ENCODE data around the gene ATPAF2.

Gene ATPAF2

GRCh38 chr17:18038149-18038850 is 668 bp downstream of the ATPAF2 start:
- peak; percentile 49 for DNase-seq

GRCh38 chr17:18037486-18037885 is 1.5 kb downstream of the ATPAF2 start:
- DNase-seq, result no peak

GRCh38 chr17:18035704-18036103 is 3.3 kb downstream of the ATPAF2 start:
- no peak for DNase-seq

DNA sequence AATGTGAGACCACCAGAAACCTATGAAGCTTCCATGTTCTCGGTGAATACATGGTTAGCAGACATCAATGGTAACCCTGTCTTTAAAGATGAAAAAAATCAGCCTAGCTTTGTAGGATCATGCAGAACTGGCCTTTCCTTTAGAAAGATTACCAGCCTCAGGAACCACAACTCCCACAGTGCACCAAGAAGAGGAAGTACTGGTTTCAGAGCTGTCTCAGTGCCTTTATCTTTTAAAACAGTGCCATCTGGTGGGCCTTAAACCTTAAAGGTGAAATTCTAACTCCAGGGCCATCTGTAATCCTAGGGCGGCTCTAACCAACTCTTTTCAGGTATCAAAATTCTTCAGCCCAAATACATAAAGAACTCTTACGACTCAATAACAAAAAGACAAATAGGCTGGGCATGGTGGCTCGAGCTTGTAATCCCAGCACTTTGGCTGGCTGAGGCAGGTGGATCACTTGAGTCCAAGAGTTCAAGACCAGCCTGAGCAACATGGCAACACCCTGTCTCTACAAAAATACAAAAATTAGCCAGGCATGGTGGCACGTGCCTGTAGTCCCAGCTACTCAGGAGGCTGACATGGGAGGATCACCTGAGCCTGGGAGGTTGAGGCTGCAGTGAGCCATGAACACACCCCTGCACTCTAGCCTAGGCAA is 5.4 kb downstream of the ATPAF2 start:
- DNase-seq, result peak; percentile 61

DNA sequence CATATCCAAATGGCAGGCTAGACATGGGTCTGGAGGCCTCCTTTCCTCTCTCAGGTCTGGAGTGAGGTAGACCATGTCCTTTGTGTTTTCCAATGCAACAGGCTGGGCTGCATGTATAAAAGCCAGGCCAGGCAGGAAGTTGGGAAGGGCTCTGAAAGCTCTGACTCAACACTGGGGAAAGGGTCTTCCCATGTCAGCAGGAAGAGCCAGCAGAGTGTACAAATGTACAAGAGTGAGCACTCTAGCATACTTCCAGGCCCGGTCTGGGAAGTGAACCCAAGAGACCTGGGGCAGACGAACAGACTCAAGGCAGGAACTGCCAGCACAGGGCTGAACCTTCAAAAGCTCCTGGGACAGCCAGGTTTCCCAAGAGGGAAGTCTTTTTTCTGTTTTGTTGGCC is 7.0 kb downstream of the ATPAF2 start:
- DNase-seq, result no peak

GRCh38 chr17:18028952-18029540 is 9.9 kb downstream of the ATPAF2 start:
- no peak for DNase-seq

GRCh38 chr17:18028114-18028951 is 10.6 kb downstream of the ATPAF2 start:
- no peak for DNase-seq

GRCh38 chr17:18027280-18027679 is 11.7 kb downstream of the ATPAF2 start:
- DNase-seq, result no peak

- no peak for DNase-seq
Measured at GRCh38 chr17:18025945-18026776, 12.8 kb downstream of the ATPAF2 start.

DNA sequence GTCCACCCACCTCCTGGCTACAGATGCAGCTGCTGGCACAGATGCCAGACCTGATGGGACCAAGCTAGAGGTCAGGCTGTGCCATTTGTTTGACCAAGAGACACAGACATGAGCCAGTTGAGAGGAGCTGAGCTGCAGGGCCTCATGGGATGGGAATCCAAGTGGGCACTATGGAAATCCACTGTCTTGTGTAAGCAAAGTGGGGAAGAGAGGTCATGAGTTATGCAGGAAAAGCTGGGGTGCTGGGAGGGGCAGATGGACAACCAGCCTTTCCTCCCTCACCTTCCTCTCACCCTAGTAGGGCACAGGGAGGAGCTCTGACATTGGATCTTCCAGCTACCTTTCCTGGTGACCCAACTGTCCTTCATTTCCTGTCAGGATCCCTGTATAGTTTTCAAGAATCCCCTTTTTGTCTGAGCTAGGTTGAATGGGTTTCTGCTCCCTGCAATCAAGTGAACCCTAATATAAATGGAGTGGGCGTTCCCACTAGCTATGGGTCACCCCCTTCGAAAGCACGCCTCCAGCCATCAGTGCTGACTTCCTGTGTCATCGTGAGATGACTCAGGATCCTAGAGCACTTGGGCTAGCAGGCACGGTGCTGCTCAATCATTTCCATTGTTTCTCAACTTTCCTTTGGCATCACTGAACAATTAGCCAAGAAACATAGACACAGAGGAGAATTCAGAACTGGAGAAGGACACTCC is 13.6 kb downstream of the ATPAF2 start:
- peak; percentile 34 for DNase-seq

GRCh38 chr17:18021372-18021771 is 17.6 kb downstream of the ATPAF2 start:
- DNase-seq, result no peak

DNA sequence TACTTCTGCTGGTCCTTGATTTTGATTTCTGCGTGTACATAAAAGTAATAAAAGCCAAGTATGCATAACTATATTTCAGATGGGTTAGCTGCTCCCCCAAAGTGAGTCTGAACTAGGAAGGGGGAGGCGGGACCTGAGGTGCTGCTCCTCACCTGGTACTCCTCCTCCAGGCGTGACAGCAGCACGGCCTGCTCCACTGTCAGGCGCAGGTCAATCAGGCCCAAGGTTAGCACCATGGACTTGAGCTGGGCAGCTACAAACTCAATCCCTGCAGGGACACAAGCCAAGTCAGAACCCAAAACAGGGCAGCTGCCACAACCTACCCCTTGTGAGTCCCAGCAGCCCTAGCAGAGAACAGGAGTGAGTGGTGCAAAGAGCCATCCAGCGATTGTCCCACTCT is 18.0 kb downstream of the ATPAF2 start:
- no peak for DNase-seq

DNA sequence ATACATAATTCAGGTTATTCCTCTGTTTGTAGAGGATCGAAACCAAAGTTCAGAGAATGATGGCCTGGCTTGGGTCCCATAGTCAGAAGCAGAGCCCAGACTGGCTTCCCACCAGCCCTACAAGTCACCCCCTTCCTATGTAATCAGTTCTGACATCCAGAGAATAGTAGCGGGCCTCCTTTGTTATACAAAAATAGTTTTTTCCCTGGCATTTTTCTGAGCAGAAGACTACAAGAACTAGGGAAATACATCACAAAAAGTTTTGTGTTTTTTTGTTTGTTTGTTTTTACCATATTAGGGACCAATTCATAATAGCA is 19.2 kb downstream of the ATPAF2 start:
- DNase-seq, result no peak

DNA sequence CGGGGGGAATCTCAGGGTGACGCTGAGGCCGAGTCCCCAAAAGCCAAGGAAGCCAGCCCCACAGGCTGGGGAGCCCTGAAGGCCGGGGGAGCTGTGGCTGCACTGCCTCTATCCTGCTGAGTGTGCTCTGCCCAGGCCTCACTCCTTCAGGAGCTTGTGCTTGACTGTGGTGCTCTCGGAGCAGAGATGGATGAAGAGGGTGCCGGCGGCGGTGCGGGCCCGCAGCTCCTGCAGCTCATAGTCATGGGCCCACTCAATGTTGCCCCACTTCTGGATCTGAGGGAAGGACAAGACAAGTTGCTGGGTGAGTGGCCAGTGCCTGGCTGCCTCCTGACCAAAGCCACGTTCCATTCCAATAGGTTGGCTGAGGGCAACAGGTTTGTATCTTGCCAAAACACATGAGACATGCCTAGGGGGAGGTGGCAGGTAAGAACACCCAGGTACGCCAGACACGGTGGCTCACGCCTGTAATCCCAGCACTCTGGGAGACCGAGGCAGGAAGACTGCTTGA is 20.5 kb downstream of the ATPAF2 start:
- no peak for DNase-seq

DNA sequence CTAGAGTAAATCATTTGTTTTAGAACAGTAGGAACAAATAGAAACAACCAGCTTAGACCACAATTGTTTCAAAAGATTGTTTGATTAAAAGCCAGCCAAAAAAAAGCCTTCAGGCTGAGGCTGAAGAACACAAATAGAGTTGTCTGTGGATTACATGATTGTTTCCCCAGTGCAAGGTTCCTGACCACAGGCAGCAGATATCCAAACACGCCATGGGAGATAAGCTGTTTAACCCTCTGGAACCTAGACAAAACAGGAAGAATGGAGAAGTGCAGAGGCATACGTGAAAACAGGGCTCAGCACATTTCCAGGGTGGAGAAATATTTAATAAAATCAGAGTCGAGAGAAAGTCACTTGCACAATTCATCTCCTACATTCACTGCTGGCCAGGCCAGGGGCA is 21.0 kb downstream of the ATPAF2 start:
- DNase-seq, result no peak

GRCh38 chr17:18016426-18016825 is 22.5 kb downstream of the ATPAF2 start:
- no peak for DNase-seq

- no peak for DNase-seq
Measured at GRCh38 chr17:18015593-18015992, 23.4 kb downstream of the ATPAF2 start.

DNA sequence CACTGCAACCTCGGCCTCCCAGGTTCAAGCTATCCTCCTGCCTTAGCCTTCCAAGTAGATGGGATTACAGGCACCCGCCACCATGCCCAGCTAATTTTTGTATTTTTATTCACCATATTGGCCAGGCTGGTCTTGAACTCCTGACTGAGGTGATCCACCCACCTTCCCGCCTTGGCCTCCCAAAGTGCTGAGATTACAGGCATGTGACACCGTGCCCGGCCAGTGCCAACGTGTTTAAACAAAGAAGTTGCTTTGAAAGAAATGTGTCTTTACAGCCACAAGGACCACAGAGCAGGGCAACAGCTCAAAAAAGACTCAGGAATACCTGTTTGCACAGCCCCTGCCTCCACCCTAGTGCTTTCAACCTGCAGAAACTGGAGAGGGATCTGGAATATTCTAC is 25.0 kb downstream of the ATPAF2 start:
- DNase-seq, result no peak

- DNase-seq, result no peak
Measured at GRCh38 chr17:18011286-18011685, 27.7 kb downstream of the ATPAF2 start.

GRCh38 chr17:18009609-18010420 is 29.2 kb downstream of the ATPAF2 start:
- no peak for DNase-seq

Data from stimulated activated CD4-positive, alpha-beta T cell treated with anti-CD3 and anti-CD28 coated beads, Interleukin-4, amount 100 ng/mL, for 24 hours (primary cell).